Spleen (tissue), 7 donors: ENCODE results near the gene HABP2.

ENCODE experiments used
- POLR2A ChIP-seq, 3 donors: fragments of 450-650 bp; IDR thresholded peaks; one replicate each; pipeline ENCODE4 v1.5.1; 2017; ENCODE audit warnings: antibody characterized with exemption in 3 of 3, mild to moderate bottlenecking in 1 of 3
- TF ChIP-seq, protein P1 (sequence below), 11 experiments: fragments of 200-600 bp in 7 of 11; fragments of 450-650 bp in 4 of 11; sonication (generic) in 4 of 11; IDR thresholded peaks in 8 of 11; conservative IDR thresholded peaks in 3 of 11; 1 replicate in 7 of 11; 2 replicates in 4 of 11; pipeline versions ENCODE4 v1.4.0 to v1.8.0; 2016 to 2021; ENCODE audit warnings: antibody characterized with exemption in 11 of 11, inconsistent platforms in 4 of 11, mild to moderate bottlenecking in 1 of 11
- donor health status: DM: no; HTN: no; CAD: no; lungs with moderate emphysema.
- donor health status: DM: no; HTN: no; CAD: no.
- donor health status: DM: no; HTN: no; CAD: no.

DNA sequence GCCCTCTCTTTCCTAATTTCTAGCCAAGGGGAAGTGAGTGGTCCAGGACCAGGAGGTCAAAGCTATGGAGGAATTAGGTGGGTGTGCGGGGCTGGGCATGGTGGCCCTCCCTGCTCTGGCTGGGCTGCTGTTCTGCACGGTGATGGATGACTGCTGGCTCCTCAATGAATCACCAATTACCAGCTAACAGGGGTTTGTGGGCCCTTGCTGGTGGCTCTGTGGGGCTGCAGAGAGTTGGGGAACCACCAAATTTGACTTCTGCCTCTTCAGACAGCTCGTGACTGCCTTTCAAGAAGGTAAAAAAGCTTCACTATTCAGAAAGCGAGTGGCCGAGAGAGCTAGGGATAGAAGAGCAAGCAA, 35.0 kb upstream of the HABP2 start:
- TF ChIP-seq POLR2A (IDR thresholded peaks at IDR 0.05): no peak
- TF ChIP-seq, protein P1, sequence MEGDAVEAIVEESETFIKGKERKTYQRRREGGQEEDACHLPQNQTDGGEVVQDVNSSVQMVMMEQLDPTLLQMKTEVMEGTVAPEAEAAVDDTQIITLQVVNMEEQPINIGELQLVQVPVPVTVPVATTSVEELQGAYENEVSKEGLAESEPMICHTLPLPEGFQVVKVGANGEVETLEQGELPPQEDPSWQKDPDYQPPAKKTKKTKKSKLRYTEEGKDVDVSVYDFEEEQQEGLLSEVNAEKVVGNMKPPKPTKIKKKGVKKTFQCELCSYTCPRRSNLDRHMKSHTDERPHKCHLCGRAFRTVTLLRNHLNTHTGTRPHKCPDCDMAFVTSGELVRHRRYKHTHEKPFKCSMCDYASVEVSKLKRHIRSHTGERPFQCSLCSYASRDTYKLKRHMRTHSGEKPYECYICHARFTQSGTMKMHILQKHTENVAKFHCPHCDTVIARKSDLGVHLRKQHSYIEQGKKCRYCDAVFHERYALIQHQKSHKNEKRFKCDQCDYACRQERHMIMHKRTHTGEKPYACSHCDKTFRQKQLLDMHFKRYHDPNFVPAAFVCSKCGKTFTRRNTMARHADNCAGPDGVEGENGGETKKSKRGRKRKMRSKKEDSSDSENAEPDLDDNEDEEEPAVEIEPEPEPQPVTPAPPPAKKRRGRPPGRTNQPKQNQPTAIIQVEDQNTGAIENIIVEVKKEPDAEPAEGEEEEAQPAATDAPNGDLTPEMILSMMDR (IDR thresholded peaks at IDR 0.05 in 8 of 11, conservative IDR thresholded peaks at IDR 0.05 in 3 of 11): no peak
